IPS-15b (cell line): Measurements from ENCODE around the gene SNTG2.

Experiments
- H3K27me3 ChIP-seq: one replicate; pipeline ENCODE4 v1.6.1; 2013; ENCODE audit warnings: low read length; ENCODE audit not compliant: control insufficient read depth, insufficient read depth
- H3K36me3 ChIP-seq: one replicate; pipeline ENCODE4 v1.6.1; 2013; ENCODE audit warnings: low read length; ENCODE audit not compliant: control insufficient read depth, insufficient read depth
- H3K4me1 ChIP-seq: one replicate; pipeline ENCODE4 v1.6.1; 2013; ENCODE audit warnings: mild to moderate bottlenecking, low read length; ENCODE audit not compliant: control insufficient read depth, insufficient read depth
- H3K4me3 ChIP-seq: one replicate; pipeline ENCODE4 v1.5.1; 2013; ENCODE audit warnings: low read depth, low read length
- H3K9ac ChIP-seq: one replicate; pipeline ENCODE4 v1.6.1; 2013; ENCODE audit warnings: low read depth, mild to moderate bottlenecking, low read length
- H3K9me3 ChIP-seq: one replicate; pipeline ENCODE4 v1.6.1; 2013; ENCODE audit warnings: mild to moderate bottlenecking, low read length; ENCODE audit not compliant: control insufficient read depth, insufficient read depth

SNTG2 gene

GRCh38 chr2:1046067-1046466 is 95.4 kb downstream of the SNTG2 start:
- Histone ChIP-seq H3K9ac (no peak overlapping the region), H3K36me3 (no peaks in the 10 kb centered on the region), H3K4me3 (no peak overlapping the region), H3K4me1 (no peaks in the 10 kb centered on the region), H3K9me3 (peaks cover 4% of the 10 kb centered on the region), H3K27me3 (no peaks in the 10 kb centered on the region)

- Histone ChIP-seq H3K4me1 (no peaks in the 10 kb centered on the region), H3K36me3 (no peaks in the 10 kb centered on the region), H3K27me3 (no peaks in the 10 kb centered on the region), H3K4me3 (no peak overlapping the region), H3K9me3 (peaks cover 4% of the 10 kb centered on the region), H3K9ac (no peak overlapping the region)
Measured at GRCh38 chr2:1047485-1047884, 96.8 kb downstream of the SNTG2 start.

GRCh38 chr2:1049691-1050090 is 99.0 kb downstream of the SNTG2 start:
- Histone ChIP-seq H3K36me3 (no peaks in the 10 kb centered on the region), H3K4me3 (no peak overlapping the region), H3K27me3 (no peaks in the 10 kb centered on the region), H3K9me3 (peaks cover 4% of the 10 kb centered on the region), H3K9ac (no peak overlapping the region), H3K4me1 (peaks cover 6% of the 10 kb centered on the region)

GRCh38 chr2:1051075-1051474 is 100.4 kb downstream of the SNTG2 start:
- H3K9ac ChIP-seq = no peak overlapping the region
- H3K27me3 ChIP-seq = no peaks in the 10 kb centered on the region
- H3K4me1 ChIP-seq = peaks cover 8% of the 10 kb centered on the region
- no peaks in the 10 kb centered on the region for H3K36me3 ChIP-seq
- H3K4me3 ChIP-seq = no peak overlapping the region
- peaks cover 4% of the 10 kb centered on the region for H3K9me3 ChIP-seq

GRCh38 chr2:1052771-1053191 is 102.1 kb downstream of the SNTG2 start:
- H3K4me3 ChIP-seq = no peak overlapping the region
- H3K27me3 ChIP-seq = no peaks in the 10 kb centered on the region
- no peak overlapping the region for H3K9ac ChIP-seq
- H3K9me3 ChIP-seq = peaks cover 4% of the 10 kb centered on the region
- peaks cover 8% of the 10 kb centered on the region for H3K4me1 ChIP-seq
- H3K36me3 ChIP-seq = no peaks in the 10 kb centered on the region

- Histone ChIP-seq H3K9me3 (no peaks in the 10 kb centered on the region), H3K4me3 (no peak overlapping the region), H3K4me1 (peaks cover 8% of the 10 kb centered on the region), H3K27me3 (peaks cover under 1% of the 10 kb centered on the region), H3K9ac (no peak overlapping the region), H3K36me3 (no peaks in the 10 kb centered on the region)
Measured at GRCh38 chr2:1053786-1054185, 103.1 kb downstream of the SNTG2 start.

GRCh38 chr2:1054399-1054798 is 103.8 kb downstream of the SNTG2 start:
- no peaks in the 10 kb centered on the region for H3K9me3 ChIP-seq
- no peak overlapping the region for H3K4me3 ChIP-seq
- no peak overlapping the region for H3K9ac ChIP-seq
- peaks cover 8% of the 10 kb centered on the region for H3K4me1 ChIP-seq
- H3K36me3 ChIP-seq = no peaks in the 10 kb centered on the region
- peaks cover 3% of the 10 kb centered on the region for H3K27me3 ChIP-seq

- Histone ChIP-seq H3K9me3 (no peaks in the 10 kb centered on the region), H3K4me3 (no peak overlapping the region), H3K36me3 (no peaks in the 10 kb centered on the region), H3K9ac (no peak overlapping the region), H3K27me3 (peaks cover 3% of the 10 kb centered on the region), H3K4me1 (peaks cover 8% of the 10 kb centered on the region)
Measured at GRCh38 chr2:1055014-1055595, 104.5 kb downstream of the SNTG2 start.

GRCh38 chr2:1060372-1060771 is 109.7 kb downstream of the SNTG2 start:
- H3K9me3 ChIP-seq = no peaks in the 10 kb centered on the region
- H3K9ac ChIP-seq = no peak overlapping the region
- H3K4me3 ChIP-seq = no peak overlapping the region
- H3K36me3 ChIP-seq = no peaks in the 10 kb centered on the region
- H3K27me3 ChIP-seq = peaks cover 3% of the 10 kb centered on the region
- peaks cover under 1% of the 10 kb centered on the region for H3K4me1 ChIP-seq

GRCh38 chr2:1060987-1061386 is 110.3 kb downstream of the SNTG2 start:
- H3K36me3 ChIP-seq = no peaks in the 10 kb centered on the region
- no peaks in the 10 kb centered on the region for H3K9me3 ChIP-seq
- no peak overlapping the region for H3K9ac ChIP-seq
- peaks cover 3% of the 10 kb centered on the region for H3K27me3 ChIP-seq
- no peaks in the 10 kb centered on the region for H3K4me1 ChIP-seq
- H3K4me3 ChIP-seq = no peak overlapping the region

- Histone ChIP-seq H3K27me3 (peaks cover 3% of the 10 kb centered on the region), H3K4me3 (no peak overlapping the region), H3K9me3 (no peaks in the 10 kb centered on the region), H3K4me1 (no peaks in the 10 kb centered on the region), H3K9ac (no peak overlapping the region), H3K36me3 (no peaks in the 10 kb centered on the region)
Measured at GRCh38 chr2:1068241-1068640, 117.6 kb downstream of the SNTG2 start.

GRCh38 chr2:1068822-1069221 is 118.2 kb downstream of the SNTG2 start:
- H3K4me3 ChIP-seq = no peak overlapping the region
- no peaks in the 10 kb centered on the region for H3K4me1 ChIP-seq
- peaks cover 3% of the 10 kb centered on the region for H3K27me3 ChIP-seq
- H3K36me3 ChIP-seq = no peaks in the 10 kb centered on the region
- no peaks in the 10 kb centered on the region for H3K9me3 ChIP-seq
- H3K9ac ChIP-seq = no peak overlapping the region
